ENCODE results near the gene FUT1.

DNA sequence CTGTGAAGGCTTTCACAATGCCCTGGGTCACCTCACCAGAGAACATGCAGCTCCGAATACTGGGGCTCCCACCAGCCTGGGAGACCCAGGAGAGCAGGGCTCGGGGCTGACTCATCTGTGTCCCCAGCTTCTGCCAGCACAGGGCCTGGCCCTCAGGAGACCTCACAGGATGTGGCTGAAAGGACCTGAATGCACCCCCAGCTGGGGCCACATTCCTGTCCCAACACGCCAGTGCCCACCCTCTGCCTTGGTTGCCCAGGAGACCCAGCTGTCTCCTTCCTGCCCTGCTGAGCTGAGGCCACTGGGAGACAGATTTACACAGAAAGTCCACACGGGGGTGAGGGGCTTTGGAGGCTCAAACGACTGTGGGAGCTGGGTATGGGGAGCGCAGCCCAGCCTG, 46.5 kb upstream of the FUT1 start:
- TF ChIP-seq, protein P1, sequence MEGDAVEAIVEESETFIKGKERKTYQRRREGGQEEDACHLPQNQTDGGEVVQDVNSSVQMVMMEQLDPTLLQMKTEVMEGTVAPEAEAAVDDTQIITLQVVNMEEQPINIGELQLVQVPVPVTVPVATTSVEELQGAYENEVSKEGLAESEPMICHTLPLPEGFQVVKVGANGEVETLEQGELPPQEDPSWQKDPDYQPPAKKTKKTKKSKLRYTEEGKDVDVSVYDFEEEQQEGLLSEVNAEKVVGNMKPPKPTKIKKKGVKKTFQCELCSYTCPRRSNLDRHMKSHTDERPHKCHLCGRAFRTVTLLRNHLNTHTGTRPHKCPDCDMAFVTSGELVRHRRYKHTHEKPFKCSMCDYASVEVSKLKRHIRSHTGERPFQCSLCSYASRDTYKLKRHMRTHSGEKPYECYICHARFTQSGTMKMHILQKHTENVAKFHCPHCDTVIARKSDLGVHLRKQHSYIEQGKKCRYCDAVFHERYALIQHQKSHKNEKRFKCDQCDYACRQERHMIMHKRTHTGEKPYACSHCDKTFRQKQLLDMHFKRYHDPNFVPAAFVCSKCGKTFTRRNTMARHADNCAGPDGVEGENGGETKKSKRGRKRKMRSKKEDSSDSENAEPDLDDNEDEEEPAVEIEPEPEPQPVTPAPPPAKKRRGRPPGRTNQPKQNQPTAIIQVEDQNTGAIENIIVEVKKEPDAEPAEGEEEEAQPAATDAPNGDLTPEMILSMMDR (conservative IDR thresholded peaks at IDR 0.05; ENCODE audit: low read length) = no peak
- TF ChIP-seq EZH2phosphoT487 (IDR thresholded peaks at IDR 0.05; ENCODE audit: borderline replicate concordance) = no peak

Data from Loucy (cell line).